HG03460 (cell line): ENCODE measurements around the gene GOLPH3L.
"Not testable (repeated sequence)": the region's sequence is repeated elsewhere in the genome, so short reads cannot be mapped to it uniquely, and the experiment has no call there.

Source experiments
- ATAC-seq: cut with Tn5 transposase; IDR thresholded peaks from one replicate; pipeline ENCODE4 v1.9.1; 2021; ENCODE audit not compliant: unreplicated experiment

Gene GOLPH3L

DNA sequence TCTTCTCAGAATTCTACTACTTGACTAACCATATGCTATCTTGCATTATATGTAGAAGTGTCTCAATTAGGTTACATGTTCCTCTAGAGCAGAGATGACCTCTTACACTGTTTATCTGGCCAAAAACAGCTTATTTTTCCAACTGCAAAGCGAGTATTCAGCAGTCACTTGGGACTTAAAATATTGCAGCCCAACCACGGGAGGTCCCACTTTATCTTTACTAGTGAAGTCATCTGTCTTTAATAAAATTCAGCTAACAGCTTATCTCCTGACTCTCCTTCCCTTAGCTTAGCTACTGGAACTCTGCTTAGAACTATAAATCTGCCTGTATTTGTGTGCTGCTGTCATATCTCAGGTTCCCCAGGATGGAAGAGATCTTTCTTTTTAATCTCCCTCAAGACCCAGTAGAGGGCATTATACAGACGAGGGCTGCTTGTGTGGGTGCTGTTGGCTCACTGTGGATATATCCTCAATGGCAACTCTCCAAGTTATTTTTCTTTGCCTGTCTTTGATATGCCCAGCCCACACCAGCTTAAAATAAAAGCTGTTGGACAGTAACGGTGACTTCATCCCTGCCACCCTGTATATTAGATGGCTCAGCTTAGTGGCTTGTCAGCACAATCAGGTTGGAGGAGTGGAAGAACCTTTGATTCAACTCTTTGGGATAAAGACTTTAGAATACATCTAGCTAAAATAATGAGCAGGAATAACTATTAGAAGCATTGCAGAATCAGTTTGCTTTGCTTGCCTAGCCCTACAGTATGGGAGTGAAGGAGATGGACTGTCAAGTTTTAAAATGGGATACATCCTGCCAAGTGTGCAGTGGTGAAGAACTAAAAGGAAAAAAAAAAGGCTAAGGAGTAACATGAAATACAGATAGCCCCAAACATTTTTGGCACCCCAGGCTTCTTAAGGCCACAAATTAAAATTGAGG is 77.1 kb downstream of the GOLPH3L start:
- ATAC-seq = no peak

DNA sequence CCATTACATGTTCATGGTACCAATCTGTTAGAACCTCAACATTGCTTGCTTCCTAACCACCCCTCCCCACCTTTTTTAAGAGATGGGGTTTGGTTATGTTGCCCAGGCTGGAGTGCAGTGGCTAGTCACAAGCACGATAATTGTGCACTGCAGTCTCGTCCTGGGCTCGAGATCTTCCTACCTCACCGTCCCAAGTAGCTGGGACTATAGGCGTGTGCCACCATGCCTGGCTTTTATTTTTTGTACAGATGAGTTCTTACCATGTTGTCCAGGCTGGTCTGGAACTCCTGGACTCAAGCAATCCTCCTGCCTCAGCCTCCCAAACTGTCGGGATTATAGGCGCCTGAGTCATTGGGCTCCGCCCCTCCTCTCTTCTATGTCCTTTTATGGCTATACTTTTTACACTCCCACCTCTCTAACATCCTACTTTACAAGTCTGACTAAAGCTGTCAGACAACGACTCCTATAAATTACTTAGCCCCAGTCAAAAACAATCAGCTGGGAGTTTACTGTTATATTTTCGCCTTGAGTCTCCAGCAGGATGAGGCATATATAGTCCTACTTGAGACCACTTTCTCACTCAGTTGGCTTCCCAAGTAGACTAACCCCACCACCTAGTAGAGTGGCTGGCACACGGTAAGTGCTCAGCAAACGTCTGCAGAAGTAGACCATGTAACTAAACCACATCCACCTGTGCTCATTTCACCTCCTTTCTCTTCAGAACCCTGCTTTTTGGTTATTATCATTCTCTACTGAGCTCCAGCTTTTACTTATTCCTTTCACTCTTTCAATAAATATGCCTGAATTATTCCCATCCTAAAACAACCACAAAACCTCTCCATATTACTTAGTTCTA is 81.4 kb downstream of the GOLPH3L start:
- ATAC-seq = no peak

DNA sequence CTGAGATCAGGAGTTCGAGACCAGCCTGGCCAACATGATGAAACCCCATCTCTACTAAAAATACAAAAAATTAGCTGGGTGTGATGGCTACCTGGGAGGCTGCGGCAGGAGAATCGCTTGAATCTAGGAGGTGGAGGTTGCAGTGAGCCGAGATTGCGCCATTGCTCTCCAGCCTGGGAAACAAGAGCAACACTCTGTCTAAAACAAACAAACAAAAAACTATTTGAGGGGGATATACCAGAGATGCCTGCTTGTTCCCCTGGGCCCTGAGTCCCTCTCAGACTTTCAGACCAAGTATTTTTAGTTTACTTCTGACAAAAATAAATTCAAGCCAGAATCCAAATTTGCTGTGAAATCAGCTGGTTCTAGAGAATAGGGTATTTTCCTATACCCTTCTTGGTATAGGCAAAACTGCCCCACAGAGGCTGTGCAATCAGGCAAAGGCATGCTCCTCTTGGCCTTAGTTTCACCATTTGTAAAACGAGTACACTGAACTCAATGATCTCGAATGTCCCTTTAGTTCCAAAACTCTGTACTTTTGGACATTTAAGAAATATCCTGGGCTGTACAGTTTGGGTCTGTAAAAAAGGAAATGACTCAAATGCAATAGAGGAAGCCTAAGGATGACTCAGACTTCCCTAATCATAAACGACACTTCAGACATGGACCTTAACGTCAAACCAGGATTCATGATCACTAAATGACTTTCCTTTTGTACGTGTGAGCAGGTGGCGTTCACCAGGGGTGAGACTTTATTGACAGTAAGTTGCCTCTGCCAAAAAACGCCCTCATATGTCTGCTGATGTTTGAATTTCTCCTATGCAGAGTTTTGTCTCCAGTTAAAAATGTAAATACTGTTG is 83.7 kb downstream of the GOLPH3L start:
- peak; percentile 39 for ATAC-seq

DNA sequence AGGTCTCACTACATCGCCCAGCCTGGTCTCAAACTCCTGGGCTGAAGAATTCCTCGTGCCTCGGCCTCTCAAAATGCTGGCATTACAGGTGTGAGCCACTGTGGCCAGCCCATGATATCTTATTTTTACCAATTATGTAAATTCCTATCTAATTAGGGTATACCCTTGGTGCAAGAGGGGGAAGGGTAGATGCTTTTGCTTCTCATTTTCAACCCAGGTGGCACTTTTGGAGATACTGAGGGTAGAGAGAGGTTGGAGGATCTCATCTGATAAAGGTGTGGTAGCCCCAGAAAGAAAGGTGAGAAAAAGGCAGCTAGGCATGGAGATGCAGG is 85.0 kb downstream of the GOLPH3L start:
- ATAC-seq = no peak

DNA sequence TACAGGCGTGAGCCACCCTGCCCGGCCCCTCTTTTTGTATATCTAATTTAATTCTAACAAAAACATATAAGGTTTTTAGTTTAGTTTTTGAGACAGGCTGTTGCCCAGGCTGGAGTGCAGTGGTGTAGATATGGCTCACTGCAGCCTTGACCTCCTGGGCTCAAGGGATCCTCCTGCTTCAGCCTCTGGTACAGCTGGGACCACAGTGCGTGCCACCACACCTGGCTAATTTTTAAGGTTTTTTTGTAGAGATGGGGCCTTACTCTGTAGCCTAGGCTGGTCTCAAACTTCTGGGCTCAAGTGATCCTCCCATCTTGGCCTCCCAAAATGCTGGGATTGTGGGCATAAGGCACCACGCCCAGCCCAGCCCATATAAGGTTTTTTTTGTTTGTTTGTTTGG is 86.4 kb downstream of the GOLPH3L start:
- ATAC-seq = no peak

DNA sequence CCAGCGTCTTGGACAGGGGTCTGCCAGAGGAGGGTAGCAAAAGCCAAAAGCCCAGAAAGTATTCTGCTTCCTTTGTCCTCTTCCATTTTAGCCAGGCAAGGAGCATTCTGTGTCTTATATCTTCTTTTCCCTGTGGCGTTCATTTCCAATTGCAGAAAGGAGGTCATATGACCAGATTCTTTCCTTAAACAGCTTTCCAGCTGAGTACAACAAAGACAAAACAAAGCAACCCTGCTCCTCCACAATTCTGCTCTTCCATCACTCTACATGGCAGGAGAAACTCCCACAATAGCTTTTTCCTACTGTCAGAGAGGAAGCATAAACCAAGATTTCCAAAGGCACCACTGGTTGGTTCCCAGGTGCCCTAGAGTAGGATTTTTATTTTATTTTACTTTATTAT is 87.2 kb downstream of the GOLPH3L start:
- no peak for ATAC-seq

DNA sequence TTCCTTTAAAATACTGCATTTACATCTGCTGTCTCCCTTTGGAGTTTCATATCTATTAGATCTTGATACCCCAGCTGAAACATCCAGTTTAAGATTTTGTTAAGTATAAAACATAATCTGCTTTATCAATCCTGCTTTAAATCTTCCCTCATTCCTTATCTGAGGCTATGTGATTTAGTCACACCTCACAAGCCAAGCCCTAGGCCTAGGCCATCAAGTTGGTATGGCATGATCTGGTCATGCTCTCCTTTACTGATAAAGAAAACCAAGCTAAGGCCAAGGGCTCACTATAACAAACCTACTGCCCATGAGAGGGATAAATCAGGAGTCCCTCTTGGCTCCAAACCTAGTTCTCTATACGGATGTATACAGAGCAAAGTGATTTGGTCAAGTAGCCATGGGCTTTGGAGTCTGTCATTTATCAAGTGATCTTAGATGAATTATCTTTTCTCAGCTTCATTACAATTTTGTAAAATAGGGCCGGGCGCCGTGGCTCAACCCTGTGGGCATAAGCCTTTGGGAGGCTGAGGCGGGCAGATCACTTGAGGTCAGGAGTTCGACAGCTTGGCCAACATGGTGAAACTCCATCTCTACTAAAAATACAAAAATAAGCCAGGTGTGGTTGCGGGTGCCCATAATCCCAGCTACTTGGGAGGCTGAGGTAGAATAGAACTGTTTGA is 90.4 kb downstream of the GOLPH3L start:
- no peak for ATAC-seq

DNA sequence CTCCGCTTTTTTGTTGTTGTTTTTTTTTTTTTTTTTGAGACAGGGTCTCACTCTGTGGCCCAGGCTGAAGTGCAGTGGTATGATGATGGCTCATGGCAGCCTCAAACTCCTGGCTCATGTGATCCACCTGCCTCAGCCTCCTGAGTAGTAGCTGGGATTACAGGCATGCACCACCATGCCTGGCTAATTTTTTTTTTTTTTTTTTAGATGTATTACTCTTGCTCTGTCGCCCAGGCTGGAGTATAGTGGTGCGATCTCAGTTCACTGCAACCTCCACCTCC is 91.6 kb downstream of the GOLPH3L start:
- ATAC-seq = not testable (repeated sequence)

DNA sequence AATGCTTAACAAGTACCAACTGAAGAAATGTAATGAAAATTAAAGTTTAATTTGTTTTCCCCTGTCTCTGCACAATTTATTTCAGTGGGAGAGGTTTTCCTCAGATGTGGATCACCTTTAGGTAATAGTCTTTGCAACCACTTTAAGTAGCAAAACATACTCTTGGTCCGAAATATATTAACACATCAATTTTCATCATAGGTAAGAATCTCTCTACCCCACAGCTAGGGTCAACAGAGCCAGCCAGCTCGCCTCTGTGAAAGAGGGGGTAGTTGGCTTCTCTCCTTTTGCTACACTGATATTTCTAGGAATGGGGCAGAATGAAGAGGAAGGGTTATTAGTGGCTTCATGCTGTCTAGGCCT is 92.7 kb downstream of the GOLPH3L start:
- no peak for ATAC-seq

DNA sequence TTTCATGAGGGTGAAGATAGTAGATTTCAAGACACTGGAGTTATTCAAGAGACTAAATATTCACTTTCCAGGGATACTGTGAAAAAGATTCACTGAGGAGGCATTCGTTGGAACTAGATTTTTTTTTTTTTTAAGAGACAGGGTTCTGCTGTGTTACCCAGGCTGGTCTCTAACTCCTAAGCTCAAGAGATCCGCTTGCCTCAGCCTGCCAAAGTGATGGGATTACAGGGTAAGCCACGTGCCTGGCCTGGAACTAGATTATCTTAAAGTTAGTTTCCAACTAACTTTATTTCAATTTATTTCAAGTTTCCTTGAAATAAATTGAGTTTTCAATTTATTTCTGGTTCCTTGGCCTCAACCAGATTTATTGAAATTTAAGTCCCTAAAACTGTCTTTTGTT is 93.2 kb downstream of the GOLPH3L start:
- ATAC-seq = no peak

DNA sequence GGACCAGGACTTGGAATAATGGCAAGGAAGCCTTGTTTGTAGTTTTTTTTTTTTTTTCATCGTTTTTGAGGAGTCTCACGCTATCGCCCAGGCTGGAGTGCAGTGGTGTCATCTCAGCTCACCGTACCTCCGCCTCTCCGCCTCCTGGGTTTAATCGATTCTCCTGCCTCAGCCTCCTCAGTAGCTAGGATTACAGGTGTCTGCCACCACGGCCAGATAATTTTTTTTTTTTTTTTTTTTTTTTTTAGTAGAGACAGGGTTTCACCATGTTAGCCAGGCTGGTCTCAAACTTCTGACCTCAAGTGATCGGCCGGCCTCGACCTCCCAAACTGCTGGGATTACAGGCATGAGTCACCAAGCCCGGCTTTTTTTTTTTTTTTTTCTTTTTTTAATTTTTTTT is 94.6 kb downstream of the GOLPH3L start:
- ATAC-seq = not testable (repeated sequence)

DNA sequence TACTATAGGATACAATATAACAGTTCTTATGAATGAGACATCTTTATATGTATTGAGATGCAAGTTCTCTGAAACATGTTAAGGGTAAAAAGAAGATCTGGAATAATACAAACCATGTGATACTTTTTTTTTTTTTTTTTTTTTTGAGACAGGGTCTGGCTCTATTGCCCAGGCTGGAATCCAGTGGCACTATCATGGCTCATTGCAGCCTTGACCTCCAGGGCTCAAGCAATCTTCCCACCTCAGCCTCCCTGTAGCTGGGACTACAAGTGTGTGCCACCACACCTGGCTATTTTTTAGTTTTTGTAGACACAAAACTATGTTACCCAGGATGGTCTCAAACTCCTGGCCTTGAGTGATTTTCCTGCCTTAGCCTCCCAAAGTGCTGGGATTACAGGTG is 95.4 kb downstream of the GOLPH3L start:
- ATAC-seq = no peak

DNA sequence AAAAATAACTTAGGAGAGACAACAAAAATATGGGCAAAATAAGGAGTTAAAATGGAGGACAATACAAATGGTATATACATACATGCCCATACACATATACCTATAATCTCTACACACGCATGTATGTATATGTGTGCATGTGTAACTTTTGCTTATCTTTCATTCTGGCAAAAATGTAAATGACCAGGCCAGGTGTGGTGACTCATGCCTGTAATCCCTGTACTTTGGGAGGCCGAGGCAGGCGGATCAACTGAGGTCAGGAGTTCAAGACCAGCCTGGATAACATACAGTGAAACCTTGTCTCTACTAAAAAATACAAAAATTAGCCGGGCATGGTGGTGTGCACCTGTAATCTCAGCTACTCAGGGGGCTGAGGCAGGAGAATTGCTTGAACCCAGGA is 98.6 kb downstream of the GOLPH3L start:
- not testable (repeated sequence) for ATAC-seq

DNA sequence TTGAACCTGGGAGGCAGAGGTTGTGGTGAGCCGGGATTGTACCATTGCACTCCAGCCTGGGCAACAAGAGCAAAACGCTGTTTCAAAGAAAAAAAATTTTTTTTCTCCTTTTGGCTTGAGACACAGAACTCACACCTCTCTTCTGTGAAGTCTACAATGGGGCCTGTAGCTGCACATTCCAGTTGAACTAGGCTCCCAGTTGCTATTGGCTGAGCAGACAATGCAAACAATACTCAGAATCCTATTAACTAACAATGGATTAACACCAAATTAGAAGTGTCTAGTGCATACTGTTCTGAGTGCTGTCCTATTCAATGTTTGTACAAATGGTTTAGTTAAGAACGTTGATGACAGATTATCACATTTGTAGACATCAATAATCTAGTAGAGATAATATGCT is 100.0 kb downstream of the GOLPH3L start:
- no peak for ATAC-seq
